GM10847 (cell line): ENCODE results near the gene SSH3.

ENCODE experiments used
- POLR2A ChIP-seq: IDR thresholded peaks from 2 replicates; pipeline ENCODE4 v1.6.1; 2011; ENCODE audit not compliant: insufficient read length; ENCODE audit errors: extremely low read depth

SSH3 gene

DNA sequence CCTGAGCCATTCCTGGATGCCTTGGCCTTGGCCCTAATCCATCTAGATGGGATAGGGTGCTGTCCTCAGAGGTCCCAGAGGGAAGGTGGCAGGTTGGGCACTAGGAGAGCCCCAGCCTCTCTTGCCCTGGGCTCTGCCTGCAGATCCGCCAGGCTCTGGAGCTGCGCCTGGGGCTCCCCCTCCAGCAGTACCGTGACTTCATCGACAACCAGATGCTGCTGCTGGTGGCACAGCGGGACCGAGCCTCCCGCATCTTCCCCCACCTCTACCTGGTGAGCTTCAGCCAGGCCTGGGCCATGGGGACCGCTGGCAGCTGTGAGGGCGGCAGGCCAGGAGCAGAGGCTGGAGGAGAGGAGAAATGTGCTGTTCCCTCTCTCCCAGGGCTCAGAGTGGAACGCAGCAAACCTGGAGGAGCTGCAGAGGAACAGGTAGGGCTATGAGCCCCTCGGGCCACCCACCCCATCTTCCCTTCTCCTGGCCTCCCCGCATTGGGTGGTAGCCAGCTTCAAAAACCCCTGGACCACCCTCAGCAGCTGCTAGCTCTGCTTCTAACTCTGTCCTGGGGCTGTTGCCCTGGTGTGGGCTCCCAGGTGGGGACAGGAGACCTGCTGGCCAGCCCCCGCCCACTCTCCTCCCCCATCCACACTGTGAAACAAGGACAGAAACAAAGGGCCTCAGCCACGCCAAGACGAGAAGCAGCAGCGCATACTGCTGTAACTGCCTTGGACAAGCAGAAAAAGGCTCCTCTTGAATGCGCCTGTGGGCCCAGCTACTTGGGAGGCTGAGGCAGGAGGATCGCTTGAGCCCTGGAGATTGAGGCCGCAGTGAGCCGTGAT is 4.9 kb downstream of the SSH3 start:
- TF ChIP-seq POLR2A = no peak

GRCh38 chr11:67309166-67309565 is 5.8 kb downstream of the SSH3 start:
- TF ChIP-seq POLR2A = no peak

DNA sequence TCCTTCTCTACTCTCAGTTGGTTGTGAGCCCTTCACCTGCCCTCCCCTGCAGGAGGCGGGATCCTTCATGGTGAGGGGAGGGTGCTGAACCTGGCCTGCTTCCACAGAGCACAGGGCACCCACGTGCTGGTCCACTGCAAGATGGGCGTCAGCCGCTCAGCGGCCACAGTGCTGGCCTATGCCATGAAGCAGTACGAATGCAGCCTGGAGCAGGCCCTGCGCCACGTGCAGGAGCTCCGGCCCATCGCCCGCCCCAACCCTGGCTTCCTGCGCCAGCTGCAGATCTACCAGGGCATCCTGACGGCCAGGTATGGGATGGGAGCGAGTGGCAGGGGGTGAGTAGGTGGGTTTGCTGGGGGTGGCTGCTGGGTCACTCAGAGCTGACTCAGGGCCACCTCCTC is 6.3 kb downstream of the SSH3 start:
- TF ChIP-seq POLR2A = no peak

- no peak for TF ChIP-seq POLR2A
Measured at GRCh38 chr11:67310246-67311050, 7.1 kb downstream of the SSH3 start.

DNA sequence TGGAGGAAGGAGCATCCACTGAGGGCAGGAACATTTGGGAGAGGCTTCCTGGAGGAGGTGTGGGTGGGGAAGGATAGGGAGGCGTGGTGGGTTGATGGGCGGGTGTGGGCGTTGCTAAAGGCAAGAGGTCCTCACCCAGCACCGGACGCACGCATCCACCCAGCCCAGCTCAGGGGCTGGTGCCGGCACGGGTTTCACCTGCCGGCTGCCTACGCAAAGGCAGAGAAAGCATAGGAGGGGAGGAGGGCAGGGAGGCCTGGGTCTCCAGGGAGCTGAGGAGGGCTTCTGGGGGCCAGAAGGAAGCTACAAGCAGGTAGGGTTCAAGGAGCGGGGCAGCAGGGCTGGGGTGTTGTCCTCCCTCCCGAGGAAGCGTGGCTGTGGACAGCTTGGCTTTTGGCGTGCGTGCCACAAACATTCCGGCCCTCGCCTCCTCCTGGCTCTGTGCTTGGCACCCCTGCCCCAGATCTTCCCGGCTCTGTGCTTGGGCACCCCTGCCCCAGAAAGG is 7.8 kb downstream of the SSH3 start:
- TF ChIP-seq POLR2A = no peak

DNA sequence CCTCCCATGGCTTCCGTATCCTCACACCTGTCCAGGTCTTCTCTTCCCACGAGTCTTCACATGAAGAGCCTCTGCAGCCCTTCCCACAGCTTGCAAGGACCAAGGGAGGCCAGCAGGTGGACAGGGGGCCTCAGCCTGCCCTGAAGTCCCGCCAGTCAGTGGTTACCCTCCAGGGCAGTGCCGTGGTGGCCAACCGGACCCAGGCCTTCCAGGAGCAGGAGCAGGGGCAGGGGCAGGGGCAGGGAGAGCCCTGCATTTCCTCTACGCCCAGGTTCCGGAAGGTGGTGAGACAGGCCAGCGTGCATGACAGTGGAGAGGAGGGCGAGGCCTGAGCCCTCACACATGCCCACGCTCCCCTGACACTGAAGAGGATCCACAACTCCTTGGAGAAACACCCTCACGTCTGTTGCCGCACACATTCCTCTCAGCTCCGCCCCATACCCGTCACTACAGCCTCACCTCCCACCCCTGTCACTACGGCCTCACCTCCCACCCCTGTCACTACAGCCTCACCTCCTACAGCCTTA is 8.3 kb downstream of the SSH3 start:
- TF ChIP-seq POLR2A = no peak

DNA sequence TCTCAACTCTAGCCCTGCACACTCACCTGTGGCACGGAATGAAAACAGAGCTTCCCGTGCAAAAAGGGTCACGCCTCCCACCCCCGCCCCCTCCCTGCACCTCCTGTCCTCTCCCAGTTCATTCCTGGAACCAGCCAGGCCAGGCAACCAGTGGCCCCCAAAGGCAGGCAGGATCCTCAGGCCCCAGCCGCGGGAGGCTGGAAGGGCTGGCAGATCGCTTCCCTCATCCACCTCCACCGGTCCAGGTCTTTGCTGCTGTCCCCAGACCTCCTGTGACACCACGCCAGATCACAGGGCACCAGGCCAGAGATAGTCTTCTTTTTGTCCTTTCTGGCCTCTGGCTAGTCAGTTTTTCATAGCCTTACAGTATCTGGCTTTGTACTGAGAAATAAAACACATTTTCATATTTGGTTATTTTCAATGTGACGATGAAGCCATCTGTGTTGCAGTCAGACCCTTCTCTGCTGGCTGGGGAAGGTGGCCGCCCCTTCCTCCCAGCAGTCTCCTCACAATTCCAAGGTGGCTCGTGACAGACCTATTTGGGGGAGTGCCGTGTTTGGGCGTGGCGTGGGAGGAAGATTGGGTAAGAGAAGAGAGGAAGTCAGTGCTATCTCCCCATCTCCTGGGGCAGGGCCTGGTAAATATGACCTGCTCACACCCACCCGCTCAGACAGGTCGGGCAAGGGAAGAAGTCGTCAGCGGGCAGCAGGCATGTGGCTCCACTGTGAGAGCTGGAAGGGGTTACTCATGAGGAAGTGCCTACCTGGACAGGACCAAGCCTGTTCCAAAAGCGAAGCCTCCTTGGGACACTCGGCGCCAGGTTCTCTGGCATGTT is 9.1 kb downstream of the SSH3 start:
- no peak for TF ChIP-seq POLR2A

GRCh38 chr11:67313125-67313890 is 10.0 kb downstream of the SSH3 start:
- TF ChIP-seq POLR2A = no peak

DNA sequence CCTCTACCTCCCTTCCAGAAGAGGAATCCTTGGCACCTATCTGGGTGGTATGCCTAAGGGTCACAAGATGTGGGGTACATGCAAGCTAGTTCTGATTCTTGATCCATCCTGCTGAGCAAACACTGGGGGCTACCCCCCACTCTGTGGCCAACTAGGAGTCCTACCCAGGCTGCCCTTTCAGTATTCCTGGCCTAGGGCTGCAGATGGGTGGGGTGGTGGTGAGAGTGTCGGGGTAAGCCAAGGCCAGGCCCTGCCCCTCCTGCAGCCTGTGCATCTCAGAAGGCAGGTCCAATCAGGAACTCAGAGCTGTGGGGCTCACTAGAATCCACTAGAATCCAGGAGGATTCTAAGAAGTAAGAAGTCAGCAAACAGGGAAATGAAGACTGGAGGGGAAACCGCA is 10.9 kb downstream of the SSH3 start:
- TF ChIP-seq POLR2A = no peak

- TF ChIP-seq POLR2A = no peak
Measured at GRCh38 chr11:67315325-67315909, 12.1 kb downstream of the SSH3 start.

DNA sequence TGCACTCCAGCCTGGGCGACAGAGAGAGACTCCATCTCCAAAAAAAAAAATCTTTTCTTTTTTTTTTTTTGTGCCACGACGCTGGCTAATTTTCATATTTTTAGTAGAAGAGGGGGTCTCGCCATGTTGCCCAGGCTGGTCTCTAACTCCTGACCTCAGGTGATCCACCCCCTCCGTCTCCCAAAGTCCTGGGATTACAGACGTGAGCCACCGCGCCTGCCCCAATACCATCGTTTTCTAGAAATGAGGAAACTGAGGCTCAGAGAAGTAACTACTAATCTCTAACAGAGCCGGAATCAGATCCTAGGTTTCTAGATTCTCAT is 13.5 kb downstream of the SSH3 start:
- TF ChIP-seq POLR2A = no peak

- peak; percentile 61 for TF ChIP-seq POLR2A
Measured at GRCh38 chr11:67317205-67317887, 14.0 kb downstream of the SSH3 start.

GRCh38 chr11:67317888-67318555 is 14.7 kb downstream of the SSH3 start:
- TF ChIP-seq POLR2A = no peak

- TF ChIP-seq POLR2A = no peak
Measured at GRCh38 chr11:67320011-67320410, 16.7 kb downstream of the SSH3 start.
